Upper lobe of left lung (tissue), 4 donors: ENCODE data around the gene BCAS3.

Experiments used
- CTCF ChIP-seq, 6 experiments: fragments of 450-650 bp in 4 of 6; fragments of 200-600 bp in 2 of 6; sonication (generic) in 2 of 6; IDR thresholded peaks; one replicate each; pipeline ENCODE4 v1.5.1; 2016 to 2019; ENCODE audit warnings: antibody characterized with exemption in 6 of 6
- EP300 ChIP-seq, 4 donors: sonication (generic); formaldehyde crosslinking; IDR thresholded peaks; one replicate each; pipeline ENCODE4 v1.5.1; 2017; ENCODE audit warnings: antibody characterized with exemption in 4 of 4, control low read depth in 2 of 4
- POLR2A ChIP-seq, 4 donors: fragments of 450-650 bp; IDR thresholded peaks; one replicate each; pipeline ENCODE4 v1.5.1; 2016 to 2017; ENCODE audit warnings: antibody characterized with exemption in 4 of 4, mild to moderate bottlenecking in 2 of 4
- POLR2AphosphoS5 ChIP-seq, 2 donors: sonication (generic); formaldehyde crosslinking; IDR thresholded peaks; one replicate each; pipeline ENCODE4 v1.5.1; 2017; ENCODE audit warnings: antibody characterized with exemption in 2 of 2

GRCh38 chr17:61174310-61174709 lies 496.7 kb downstream of the BCAS3 start:
- TF ChIP-seq CTCF (IDR thresholded peaks at IDR 0.05) (no peak), POLR2AphosphoS5 (IDR thresholded peaks at IDR 0.05) (no peak), POLR2A (IDR thresholded peaks at IDR 0.05) (no peak), EP300 (IDR thresholded peaks at IDR 0.05) (no peak)
